ENCODE results near the gene MYF6. TPM values are rescaled to one million over a fixed set of nuclear protein-coding genes. Genes with fewer than 3 reads are reported as not detected.

Gene MYF6
- total RNA-seq, 1 experiment from 2014 or later, result not detected

DNA sequence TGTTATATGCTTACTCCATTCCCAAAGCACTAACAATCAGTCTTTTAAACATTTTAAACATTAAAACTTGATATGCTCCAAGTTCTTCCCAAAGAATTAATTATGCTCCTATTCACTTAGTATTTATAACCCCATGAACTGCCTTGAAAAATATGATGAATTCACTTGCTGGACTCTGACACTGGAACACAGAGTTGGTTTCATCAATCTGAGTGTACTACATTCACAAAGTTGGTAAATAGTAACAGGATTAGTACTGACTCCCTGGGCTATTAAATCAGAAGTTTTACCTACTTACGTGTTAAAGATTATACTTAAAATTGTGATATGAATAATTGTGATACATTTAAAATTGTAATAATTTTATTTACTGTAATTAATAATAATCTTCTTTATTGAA is 17.3 kb upstream of the MYF6 start:
- CTCF ChIA-PET, result no interaction called here
- no peak for TF ChIP-seq POLR2A (IDR thresholded peaks at IDR 0.05; ENCODE audit: borderline replicate concordance, extremely low read depth, insufficient read depth, insufficient read length)
- Histone ChIP-seq H3K36me3 (ENCODE audit: control insufficient read depth in 1 of 2, insufficient read depth in 2 of 2, low read length in 2 of 2) (no peaks in the 10 kb centered on the region), H4K20me1 (ENCODE audit: insufficient read depth) (no peaks in the 10 kb centered on the region), H2AFZ (ENCODE audit: low read depth, low read length, poor library complexity, severe bottlenecking) (no peak overlapping the region), H3K79me2 (ENCODE audit: insufficient read depth, low read length) (no peaks in the 10 kb centered on the region), H3K9me3 (ENCODE audit: control insufficient read depth in 1 of 2, insufficient read depth in 1 of 2, low read depth in 1 of 2, low read length in 2 of 2) (no peaks in the 10 kb centered on the region), H3K4me3 (replicated peaks in 1 of 2; ENCODE audit: low read depth in 1 of 2, low read length in 2 of 2) (no peak overlapping the region), H3K27ac (ENCODE audit: low read depth, low read length) (no peak overlapping the region), H3K27me3 (ENCODE audit: insufficient read depth, low read length) (peaks cover 13% of the 10 kb centered on the region; the same call in 1 of the 2 replicates), H3K9me2 (ENCODE audit: insufficient read depth) (no peaks in the 10 kb centered on the region), H3K4me2 (ENCODE audit: low read length) (no peak overlapping the region), H3K9ac (ENCODE audit: low read length) (no peak overlapping the region), H3K4me1 (ENCODE audit: control insufficient read depth in 1 of 2, insufficient read depth in 2 of 2, low read length in 2 of 2) (no peaks in the 10 kb centered on the region)
- BruUV-seq (replicated peaks), result no TSS peak
- intact Hi-C loops (cut with micrococcal nuclease), result no loop called here
- ATAC-seq (no peak), DNase-seq (ENCODE audit: low read depth, low spot score) (no peak)
- POLR2A ChIA-PET, result no interaction called here
- RAD21 ChIA-PET (ENCODE audit: low non-redundant PET in 1 of 2, low total read pairs in 2 of 2, uncharacterized antibody in 2 of 2, unreplicated experiment in 2 of 2), result no interaction called here

DNA sequence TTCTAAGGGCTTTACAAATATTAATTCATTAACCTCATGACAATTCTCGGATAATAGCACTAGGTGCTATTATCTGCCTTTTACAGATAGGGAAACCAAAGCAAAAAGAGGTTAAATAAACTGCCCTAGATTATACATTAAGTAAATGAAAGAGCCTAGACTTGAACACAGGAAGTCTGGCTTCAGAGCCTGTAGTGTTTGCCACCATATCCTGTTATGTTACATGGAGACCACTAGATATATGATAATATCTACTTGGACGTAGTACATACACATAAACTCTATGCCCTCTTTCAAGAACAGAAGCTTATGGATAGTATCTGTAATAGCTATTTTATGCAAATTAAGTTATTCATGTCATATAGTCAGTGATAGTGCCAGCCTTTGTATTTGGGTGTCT is 16.9 kb upstream of the MYF6 start:
- DNase-seq (ENCODE audit: low read depth, low spot score), result no peak
- Histone ChIP-seq H3K36me3 (ENCODE audit: control insufficient read depth in 1 of 2, insufficient read depth in 2 of 2, low read length in 2 of 2) (no peaks in the 10 kb centered on the region), H3K9me3 (ENCODE audit: control insufficient read depth in 1 of 2, insufficient read depth in 1 of 2, low read depth in 1 of 2, low read length in 2 of 2) (no peaks in the 10 kb centered on the region), H3K79me2 (ENCODE audit: insufficient read depth, low read length) (no peaks in the 10 kb centered on the region), H3K4me3 (replicated peaks in 1 of 2; ENCODE audit: low read depth in 1 of 2, low read length in 2 of 2) (no peak overlapping the region), H2AFZ (ENCODE audit: low read depth, low read length, poor library complexity, severe bottlenecking) (no peak overlapping the region), H3K27ac (ENCODE audit: low read depth, low read length) (no peak overlapping the region), H3K27me3 (ENCODE audit: insufficient read depth, low read length) (peaks cover 13% of the 10 kb centered on the region; the same call in 1 of the 2 replicates), H3K4me1 (ENCODE audit: control insufficient read depth in 1 of 2, insufficient read depth in 2 of 2, low read length in 2 of 2) (no peaks in the 10 kb centered on the region), H3K9me2 (ENCODE audit: insufficient read depth) (no peaks in the 10 kb centered on the region), H4K20me1 (ENCODE audit: insufficient read depth) (no peaks in the 10 kb centered on the region), H3K9ac (ENCODE audit: low read length) (no peak overlapping the region), H3K4me2 (ENCODE audit: low read length) (no peak overlapping the region)
- RAD21 ChIA-PET (ENCODE audit: low non-redundant PET in 1 of 2, low total read pairs in 2 of 2, uncharacterized antibody in 2 of 2, unreplicated experiment in 2 of 2), result no interaction called here
- BruUV-seq (replicated peaks), result no TSS peak
- CTCF ChIA-PET, result no interaction called here
- no peak for TF ChIP-seq CEBPB (IDR thresholded peaks at IDR 0.05; ENCODE audit: low read depth)
- TF ChIP-seq EZH2 (IDR thresholded peaks at IDR 0.05), result no peak
- no peak for TF ChIP-seq ZNF274 (IDR thresholded peaks at IDR 0.05; ENCODE audit: low read depth, low read length)
- TF ChIP-seq JUND (IDR thresholded peaks at IDR 0.05), result no peak
- TF ChIP-seq ZFX (IDR thresholded peaks at IDR 0.05), result no peak
- no peak for TF ChIP-seq EGR1 (IDR thresholded peaks at IDR 0.05; ENCODE audit: low read depth)
- no peak for TF ChIP-seq EZH2phosphoT487 (IDR thresholded peaks at IDR 0.05; ENCODE audit: borderline replicate concordance)
- no peak for TF ChIP-seq MAX (IDR thresholded peaks at IDR 0.05)
- no peak for TF ChIP-seq POLR2AphosphoS5 (IDR thresholded peaks at IDR 0.05; ENCODE audit: low read depth, low read length)
- TF ChIP-seq RAD21 (IDR thresholded peaks at IDR 0.05; ENCODE audit: low read depth), result no peak
- TF ChIP-seq REST (IDR thresholded peaks at IDR 0.05; ENCODE audit: low read depth), result no peak
- no peak for TF ChIP-seq ELF1 (IDR thresholded peaks at IDR 0.05; ENCODE audit: borderline replicate concordance, low read depth)
- no peak for TF ChIP-seq FOSL1 (IDR thresholded peaks at IDR 0.05; ENCODE audit: low read depth)
- no peak for TF ChIP-seq YY1 (IDR thresholded peaks at IDR 0.05; ENCODE audit: extremely low read depth, insufficient replicate concordance, low read depth, low read length)
- intact Hi-C loops (cut with micrococcal nuclease), result no loop called here
- no peak for ATAC-seq
- POLR2A ChIA-PET, result no interaction called here
